BLaER1 treated with 17β-estradiol and CSF1 and Interleukin-3, amounts not matched to agents 10 nM and 100 nM (cell line): ENCODE results near the gene CHSY3.
A peak's percentile ranks its signal among the peaks of the same experiment; 100 is the strongest.

Experiments
- H3K27ac ChIP-seq, 11 experiments: shearing (Covaris generic); formaldehyde crosslinking; 2 replicates each; pipeline ENCODE4 v1.8.1; 2022
- H3K27me3 ChIP-seq, 11 experiments: shearing (Covaris generic); formaldehyde crosslinking; 2 replicates each; pipeline ENCODE4 v1.8.1; 2022
- H3K36me3 ChIP-seq, 11 experiments: shearing (Covaris generic); formaldehyde crosslinking; 2 replicates each; pipeline ENCODE4 v1.8.1; 2022
- H3K4me1 ChIP-seq, 10 experiments: shearing (Covaris generic); formaldehyde crosslinking; 2 replicates each; pipeline ENCODE4 v1.8.1; 2022
- H3K4me2 ChIP-seq, 11 experiments: shearing (Covaris generic); formaldehyde crosslinking; 2 replicates each; pipeline ENCODE4 v1.8.1; 2022
- H3K4me3 ChIP-seq, 10 experiments: shearing (Covaris generic); formaldehyde crosslinking; 2 replicates each; pipeline ENCODE4 v1.8.1; 2022
- H3K9ac ChIP-seq, 11 experiments: shearing (Covaris generic); formaldehyde crosslinking; 2 replicates each; pipeline ENCODE4 v1.8.1; 2022
- H3K9me3 ChIP-seq, 11 experiments: shearing (Covaris generic); formaldehyde crosslinking; replicated peaks in 1 of 11; 2 replicates each; pipeline ENCODE4 v1.8.1; 2022
- H4K20me1 ChIP-seq, 11 experiments: shearing (Covaris generic); formaldehyde crosslinking; 2 replicates each; pipeline ENCODE4 v1.8.1; 2022
- Cebpa-rat ChIP-seq, 11 experiments: shearing (Covaris generic); IDR thresholded peaks; 2 replicates each; pipeline ENCODE4 v1.8.1; 2022

CHSY3 gene

DNA sequence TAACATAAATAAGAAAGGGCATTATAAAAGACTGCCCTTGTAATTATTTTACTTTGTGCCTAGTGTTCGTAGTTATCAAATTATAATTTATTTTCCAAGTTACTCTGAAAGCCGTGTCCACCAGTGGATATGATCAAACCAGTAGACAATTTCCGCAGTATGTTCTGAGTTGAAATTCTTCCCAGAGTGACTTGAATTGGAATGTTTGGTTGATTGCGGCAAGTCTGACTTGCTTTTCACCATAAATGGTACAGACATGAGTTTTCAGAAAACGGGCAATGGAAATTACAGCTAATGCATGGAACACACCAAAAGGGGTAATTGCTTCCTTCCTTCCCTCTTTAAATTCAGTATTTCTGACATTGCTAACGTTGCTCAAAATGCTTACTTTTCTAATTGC is 56.6 kb downstream of the CHSY3 start:
- no peak overlapping the region for H3K4me2 ChIP-seq
- H3K27ac ChIP-seq = no peak overlapping the region
- H3K27me3 ChIP-seq = no peaks in the 10 kb centered on the region
- TF ChIP-seq Cebpa-rat (IDR thresholded peaks at IDR 0.05) = no peak
- peaks cover 0 to 2% (median 0%) of the 10 kb centered on the region in 11 experiments; a peak in 4 of 22 replicates for H3K9me3 ChIP-seq
- peaks cover 0 to 26% (median 18%) of the 10 kb centered on the region in 10 experiments; a peak in 17 of 20 replicates for H3K4me1 ChIP-seq
- H3K9ac ChIP-seq = no peak overlapping the region
- no peaks in the 10 kb centered on the region; a peak in 1 of 22 replicates for H3K36me3 ChIP-seq
- no peaks in the 10 kb centered on the region for H4K20me1 ChIP-seq
- no peak overlapping the region for H3K4me3 ChIP-seq

DNA sequence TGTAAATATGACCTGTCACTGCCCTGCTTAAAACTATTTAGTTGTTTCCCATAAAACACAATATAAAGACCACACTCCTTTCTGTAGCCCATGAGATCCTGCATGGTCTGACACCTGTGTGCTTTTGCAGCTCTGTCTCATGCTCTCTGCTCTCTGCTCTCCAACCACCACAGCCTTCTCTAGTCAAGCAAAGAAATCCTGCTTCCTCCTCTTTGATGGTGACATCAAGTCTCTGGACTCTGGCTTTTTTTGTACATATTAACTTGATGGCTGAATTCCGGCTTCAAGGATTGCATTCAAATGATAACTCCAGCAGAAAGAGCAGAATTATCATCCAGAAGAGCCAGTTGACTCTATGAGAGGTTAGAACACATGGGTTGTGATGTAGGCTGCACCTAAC is 58.2 kb downstream of the CHSY3 start:
- H4K20me1 ChIP-seq = no peaks in the 10 kb centered on the region
- H3K9me3 ChIP-seq = no peaks in the 10 kb centered on the region
- no peak overlapping the region for H3K4me3 ChIP-seq
- H3K9ac ChIP-seq = no peak overlapping the region
- no peak for TF ChIP-seq Cebpa-rat (IDR thresholded peaks at IDR 0.05)
- H3K36me3 ChIP-seq = no peaks in the 10 kb centered on the region
- H3K27me3 ChIP-seq = no peaks in the 10 kb centered on the region
- H3K4me1 ChIP-seq = peaks cover 0 to 26% (median 18%) of the 10 kb centered on the region in 10 experiments; a peak in 17 of 20 replicates
- H3K4me2 ChIP-seq = peak overlapping the region in 8 of 11 experiments; percentile 37 to 71 (median 55); a peak in 16 of 22 replicates
- no peak overlapping the region for H3K27ac ChIP-seq

GRCh38 chr5:129963359-129963758 is 59.1 kb downstream of the CHSY3 start:
- peak overlapping the region in 8 of 11 experiments; percentile 30 to 71 (median 55); a peak in 13 of 22 replicates for H3K4me2 ChIP-seq
- no peaks in the 10 kb centered on the region for H4K20me1 ChIP-seq
- TF ChIP-seq Cebpa-rat (IDR thresholded peaks at IDR 0.05) = no peak
- H3K36me3 ChIP-seq = no peaks in the 10 kb centered on the region
- H3K4me1 ChIP-seq = peaks cover 0 to 26% (median 18%) of the 10 kb centered on the region in 10 experiments; a peak in 17 of 20 replicates
- no peak overlapping the region for H3K9ac ChIP-seq
- no peak overlapping the region for H3K4me3 ChIP-seq
- H3K27me3 ChIP-seq = no peaks in the 10 kb centered on the region
- H3K9me3 ChIP-seq = no peaks in the 10 kb centered on the region
- H3K27ac ChIP-seq = no peak overlapping the region

- Histone ChIP-seq H3K4me3 (no peak overlapping the region), H4K20me1 (no peaks in the 10 kb centered on the region), H3K27me3 (no peaks in the 10 kb centered on the region), H3K9ac (no peak overlapping the region), H3K27ac (no peak overlapping the region), H3K36me3 (no peaks in the 10 kb centered on the region), H3K9me3 (no peaks in the 10 kb centered on the region), H3K4me1 (peaks cover 0 to 26% (median 18%) of the 10 kb centered on the region in 10 experiments; a peak in 17 of 20 replicates), H3K4me2 (no peak overlapping the region)
- TF ChIP-seq Cebpa-rat (IDR thresholded peaks at IDR 0.05) = no peak
These were observed 61.8 kb downstream of the CHSY3 start for GRCh38 chr5:129966071-129966470.

DNA sequence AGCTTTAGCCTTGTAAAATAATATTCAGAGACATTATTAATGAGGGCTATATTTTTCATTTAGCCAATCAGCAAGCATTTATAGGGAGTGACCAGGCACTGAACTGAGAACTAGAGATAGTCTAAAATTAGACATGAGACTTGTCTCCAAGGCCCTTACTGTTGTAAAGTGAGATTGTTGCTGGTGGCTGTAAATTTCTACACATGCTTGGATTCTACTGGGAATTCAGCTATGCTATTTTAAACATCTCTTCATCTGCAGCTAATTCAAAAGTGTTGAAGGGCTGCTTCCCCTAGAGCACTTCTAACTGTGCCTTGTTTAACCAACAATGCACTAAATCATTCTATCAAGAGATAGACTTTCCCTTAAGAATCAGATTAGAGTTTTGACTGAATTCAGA is 67.4 kb downstream of the CHSY3 start:
- Histone ChIP-seq H3K9me3 (no peaks in the 10 kb centered on the region), H3K9ac (no peak overlapping the region), H3K4me2 (peak overlapping the region in 6 of 11 experiments; percentile 17 to 52 (median 31); a peak in 11 of 22 replicates), H4K20me1 (no peaks in the 10 kb centered on the region), H3K27me3 (no peaks in the 10 kb centered on the region), H3K27ac (no peak overlapping the region), H3K4me3 (no peak overlapping the region), H3K36me3 (no peaks in the 10 kb centered on the region), H3K4me1 (peaks cover 0 to 17% (median 12%) of the 10 kb centered on the region in 10 experiments; a peak in 14 of 20 replicates)
- TF ChIP-seq Cebpa-rat (IDR thresholded peaks at IDR 0.05) = no peak

DNA sequence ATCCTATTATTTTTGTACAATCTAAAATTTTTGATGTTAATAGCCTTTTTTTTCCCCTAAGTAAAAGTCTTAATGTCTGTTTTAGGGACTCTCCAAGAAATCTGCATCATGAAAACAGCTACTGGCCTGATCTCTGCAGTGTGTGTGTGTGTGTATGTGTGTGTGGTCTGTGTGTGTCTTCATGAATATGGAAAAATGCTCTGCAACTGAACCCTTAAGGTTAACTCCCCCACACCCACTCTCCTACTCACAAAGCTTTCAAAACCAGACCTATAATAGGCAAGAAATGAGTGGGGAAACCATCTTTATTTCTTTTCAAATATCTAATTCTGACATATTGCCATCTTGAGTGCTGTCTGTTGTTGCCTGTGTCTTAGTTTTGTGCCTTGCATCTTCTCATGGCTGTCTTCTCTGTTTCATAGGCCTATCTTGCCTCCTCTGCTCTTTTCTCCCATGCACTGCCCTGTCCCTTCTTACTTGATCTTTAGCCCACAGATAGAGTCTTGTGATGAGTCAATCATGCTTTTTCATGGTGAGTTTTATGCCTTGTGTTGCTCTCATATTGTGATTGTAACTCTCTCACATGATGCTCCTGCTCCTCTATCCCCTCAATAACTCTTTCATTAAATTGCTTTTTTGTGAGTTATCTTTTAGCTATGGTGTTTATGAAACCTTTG is 68.3 kb downstream of the CHSY3 start:
- Histone ChIP-seq H3K27ac (no peak overlapping the region), H3K36me3 (no peaks in the 10 kb centered on the region), H3K27me3 (no peaks in the 10 kb centered on the region), H4K20me1 (no peaks in the 10 kb centered on the region), H3K4me3 (no peak overlapping the region), H3K9me3 (no peaks in the 10 kb centered on the region), H3K4me1 (peaks cover 0 to 17% (median 12%) of the 10 kb centered on the region in 10 experiments; a peak in 14 of 20 replicates), H3K4me2 (peak overlapping the region in 6 of 11 experiments; percentile 17 to 52 (median 31); a peak in 11 of 22 replicates), H3K9ac (no peak overlapping the region)
- TF ChIP-seq Cebpa-rat (IDR thresholded peaks at IDR 0.05) = no peak

DNA sequence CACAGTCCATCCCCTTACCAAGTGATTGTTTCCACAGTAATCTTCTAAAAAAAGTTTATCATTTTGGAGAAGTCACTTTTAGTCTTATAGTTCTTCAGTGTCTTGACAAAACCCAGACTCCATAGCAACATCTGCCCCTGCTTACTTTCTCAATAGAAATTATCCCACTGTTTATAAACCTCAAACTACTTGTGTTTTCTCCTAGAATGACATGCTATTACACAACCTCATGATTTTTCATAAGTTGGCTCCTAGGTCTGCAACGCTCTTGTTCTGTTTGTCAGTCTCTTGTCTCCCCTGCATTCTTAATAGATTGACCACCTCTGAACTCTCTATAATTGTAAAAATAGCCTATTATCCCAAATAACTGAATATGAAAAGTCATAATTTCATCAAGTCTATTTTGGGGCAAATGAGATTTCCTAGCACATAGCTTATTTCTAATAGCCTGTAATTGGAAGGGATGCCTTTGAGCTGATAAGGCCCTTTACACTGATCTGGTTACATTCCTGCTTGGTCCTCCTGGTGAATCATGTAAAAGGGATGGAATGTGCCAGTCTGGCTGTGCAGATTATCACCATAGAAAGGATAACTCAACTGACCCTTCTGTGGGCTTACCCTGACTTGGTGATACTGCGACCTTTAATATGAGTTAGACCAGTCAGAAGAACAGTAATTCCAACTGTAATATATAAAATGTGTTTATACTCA is 69.6 kb downstream of the CHSY3 start:
- H3K9ac ChIP-seq = no peak overlapping the region
- no peaks in the 10 kb centered on the region for H3K36me3 ChIP-seq
- no peaks in the 10 kb centered on the region for H4K20me1 ChIP-seq
- H3K27ac ChIP-seq = no peak overlapping the region
- no peak overlapping the region for H3K4me3 ChIP-seq
- H3K4me1 ChIP-seq = peaks cover 0 to 17% (median 12%) of the 10 kb centered on the region in 10 experiments; a peak in 14 of 20 replicates
- no peaks in the 10 kb centered on the region for H3K27me3 ChIP-seq
- no peak for TF ChIP-seq Cebpa-rat (IDR thresholded peaks at IDR 0.05)
- H3K4me2 ChIP-seq = no peak overlapping the region
- H3K9me3 ChIP-seq = no peaks in the 10 kb centered on the region

DNA sequence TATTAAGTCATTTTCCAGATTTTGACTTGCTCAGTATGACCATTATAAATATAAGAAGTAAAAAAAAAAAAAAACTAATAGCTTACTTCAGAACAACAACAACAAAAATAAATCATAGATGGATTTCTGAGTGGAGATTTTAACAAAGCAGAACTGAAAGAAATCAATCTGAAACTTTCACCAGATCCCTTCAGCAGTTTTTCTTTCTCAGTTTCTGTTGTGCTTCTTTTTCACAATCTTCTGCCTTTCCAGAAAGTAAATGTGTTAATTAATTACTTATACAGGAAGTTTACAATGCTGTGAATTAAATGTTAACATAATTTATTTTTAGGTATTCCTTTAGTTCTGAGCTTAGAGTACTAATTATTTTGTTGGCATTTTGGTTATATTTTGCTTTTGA is 73.5 kb downstream of the CHSY3 start:
- H3K4me3 ChIP-seq = no peak overlapping the region
- H3K9me3 ChIP-seq = peaks cover 0 to 4% (median 0%) of the 10 kb centered on the region in 11 experiments; a peak in 1 of 22 replicates
- H3K27me3 ChIP-seq = no peaks in the 10 kb centered on the region
- no peak overlapping the region for H3K9ac ChIP-seq
- no peak overlapping the region for H3K4me2 ChIP-seq
- TF ChIP-seq Cebpa-rat (IDR thresholded peaks at IDR 0.05) = no peak
- H3K36me3 ChIP-seq = no peaks in the 10 kb centered on the region; a peak in 1 of 22 replicates
- peaks cover 0 to 5% (median under 1%) of the 10 kb centered on the region in 10 experiments; a peak in 4 of 20 replicates for H3K4me1 ChIP-seq
- no peak overlapping the region for H3K27ac ChIP-seq
- H4K20me1 ChIP-seq = no peaks in the 10 kb centered on the region

DNA sequence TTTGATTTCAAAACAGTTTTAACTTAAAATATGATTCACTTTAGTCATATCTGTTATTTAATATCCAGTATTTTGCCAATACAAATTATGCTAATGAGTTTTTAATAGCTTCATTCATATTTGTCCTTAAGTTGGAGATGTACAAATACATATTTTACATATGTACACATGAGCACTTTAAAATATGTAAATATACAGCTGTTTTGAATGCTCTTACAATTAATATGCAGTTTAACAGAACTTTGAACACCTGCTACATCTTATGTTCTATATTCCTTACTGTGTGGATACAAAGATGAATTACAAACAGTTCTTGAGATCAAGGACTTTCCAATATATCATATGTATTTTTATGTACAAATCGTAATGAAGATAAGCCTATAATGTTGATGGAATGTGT is 74.0 kb downstream of the CHSY3 start:
- Histone ChIP-seq H4K20me1 (no peaks in the 10 kb centered on the region), H3K27ac (no peak overlapping the region), H3K4me1 (0 out of 20 replicates have a peak, but pooled peaks cover 0 to 5% (median 0%) of the 10 kb centered on the region in 10 experiments), H3K4me3 (no peak overlapping the region), H3K27me3 (no peaks in the 10 kb centered on the region), H3K36me3 (no peaks in the 10 kb centered on the region; a peak in 1 of 22 replicates), H3K4me2 (no peak overlapping the region), H3K9ac (no peak overlapping the region), H3K9me3 (peaks cover 0 to 4% (median 0%) of the 10 kb centered on the region in 11 experiments; a peak in 1 of 22 replicates)
- TF ChIP-seq Cebpa-rat (IDR thresholded peaks at IDR 0.05) = no peak
